Cerebellar cortex (tissue), 1 donor: ENCODE results near the gene THBS1.
A peak's percentile ranks its signal among the peaks of the same experiment; 100 is the strongest.

ENCODE experiments used
- DNase-seq: peaks from one replicate; pipeline ENCODE4 v3.0.0-alpha.2; 2015; ENCODE audit warnings: low spot score

Gene THBS1

DNA sequence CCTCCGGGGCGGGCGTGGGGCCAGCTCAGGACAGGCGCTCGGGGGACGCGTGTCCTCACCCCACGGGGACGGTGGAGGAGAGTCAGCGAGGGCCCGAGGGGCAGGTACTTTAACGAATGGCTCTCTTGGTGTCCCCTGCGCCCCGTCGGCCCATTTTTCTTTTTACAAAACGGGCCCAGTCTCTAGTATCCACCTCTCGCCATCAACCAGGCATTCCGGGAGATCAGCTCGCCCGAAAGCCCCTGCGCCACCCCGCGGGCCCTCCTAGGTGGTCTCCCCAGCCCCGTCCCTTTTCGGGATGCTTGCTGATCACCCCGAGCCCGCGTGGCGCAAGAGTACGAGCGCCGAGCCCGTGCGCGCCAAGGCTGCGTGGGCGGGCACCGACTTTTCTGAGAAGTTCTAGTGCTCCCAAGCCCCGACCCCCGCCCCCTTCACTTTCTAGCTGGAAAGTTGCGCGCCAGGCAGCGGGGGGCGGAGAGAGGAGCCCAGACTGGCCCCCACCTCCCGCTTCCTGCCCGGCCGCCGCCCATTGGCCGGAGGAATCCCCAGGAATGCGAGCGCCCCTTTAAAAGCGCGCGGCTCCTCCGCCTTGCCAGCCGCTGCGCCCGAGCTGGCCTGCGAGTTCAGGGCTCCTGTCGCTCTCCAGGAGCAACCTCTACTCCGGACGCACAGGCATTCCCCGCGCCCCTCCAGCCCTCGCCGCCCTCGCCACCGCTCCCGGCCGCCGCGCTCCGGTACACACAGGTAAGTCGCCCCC is at the start of gene THBS1:
THBS1 (plus strand) TSS at position 595 of the 757 bp plus-strand sequence. CDS start 779 bp downstream, outside the sequence.
- peak; percentile 46 for DNase-seq

- DNase-seq: no peak
Observed at GRCh38 chr15:39534996-39535395, 45.9 kb upstream of the THBS1 start.

GRCh38 chr15:39535466-39535865 is 45.4 kb upstream of the THBS1 start:
- DNase-seq: no peak

DNA sequence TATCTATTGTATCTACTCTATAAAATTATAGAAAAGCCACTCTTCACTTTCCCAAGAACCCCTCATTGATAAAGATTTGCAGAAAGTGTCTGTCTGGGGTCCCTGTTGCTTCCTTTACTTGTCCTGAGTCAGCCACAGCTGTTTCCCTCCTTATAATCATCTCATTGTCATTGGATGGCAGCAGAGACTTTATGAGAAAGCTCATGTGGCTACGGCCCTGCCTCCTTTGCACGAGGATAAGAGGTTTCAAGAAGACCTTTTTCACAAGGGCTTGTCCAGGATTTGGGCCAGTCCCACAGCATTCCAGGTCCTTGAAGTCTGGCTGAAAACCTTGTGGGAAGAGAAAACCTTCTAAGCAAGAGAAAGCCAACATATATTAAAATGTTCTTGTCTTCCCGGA is 41.9 kb upstream of the THBS1 start:
- no peak for DNase-seq

DNA sequence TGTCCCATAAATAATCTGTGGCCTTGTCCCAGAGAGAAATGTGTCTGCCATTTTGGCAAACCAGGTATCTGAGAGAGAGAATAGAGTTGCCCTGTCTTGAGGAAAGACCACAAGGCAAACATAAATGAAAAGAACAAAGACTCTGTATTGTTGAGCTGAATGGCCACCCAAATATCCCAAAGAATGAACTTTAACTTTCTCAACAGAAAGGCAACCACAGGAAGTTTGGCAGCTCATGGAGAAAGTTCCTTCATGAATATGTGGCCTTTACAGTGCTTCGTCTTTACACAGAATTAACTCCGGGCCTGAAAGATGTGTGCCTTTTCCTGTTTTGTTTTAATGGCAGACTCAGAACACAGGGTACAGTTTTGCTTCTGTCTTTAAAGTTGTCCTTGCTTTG is 41.4 kb upstream of the THBS1 start:
- DNase-seq: no peak

DNA sequence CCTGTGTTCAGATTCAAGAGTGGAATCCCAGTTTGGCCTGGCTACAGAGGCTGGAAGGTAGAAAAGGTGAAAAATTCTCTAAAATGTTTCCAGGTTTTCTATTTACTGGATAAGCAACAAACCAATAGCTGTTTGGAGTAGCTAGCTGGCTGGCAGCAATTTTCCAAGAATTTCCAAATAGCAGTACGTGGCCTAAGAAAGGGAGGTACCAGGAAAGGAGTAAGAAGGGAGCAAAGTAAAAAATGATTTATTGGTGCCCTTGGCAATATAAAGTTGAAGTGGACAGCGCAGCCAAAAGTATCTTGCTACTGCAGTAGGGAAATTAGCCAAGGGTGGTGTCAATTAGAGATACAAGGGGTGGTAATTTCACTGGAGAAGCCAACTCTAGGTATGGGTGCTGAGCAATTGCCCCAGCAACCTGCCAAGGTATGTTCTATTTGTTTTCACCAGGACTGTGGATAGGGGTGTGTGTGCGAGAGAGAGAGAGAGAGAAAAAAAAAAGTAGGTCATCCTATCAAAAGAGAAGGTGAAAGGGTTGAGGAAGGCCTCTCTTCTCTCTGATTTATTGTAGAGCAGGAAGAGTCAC is 40.8 kb upstream of the THBS1 start:
- no peak for DNase-seq

DNA sequence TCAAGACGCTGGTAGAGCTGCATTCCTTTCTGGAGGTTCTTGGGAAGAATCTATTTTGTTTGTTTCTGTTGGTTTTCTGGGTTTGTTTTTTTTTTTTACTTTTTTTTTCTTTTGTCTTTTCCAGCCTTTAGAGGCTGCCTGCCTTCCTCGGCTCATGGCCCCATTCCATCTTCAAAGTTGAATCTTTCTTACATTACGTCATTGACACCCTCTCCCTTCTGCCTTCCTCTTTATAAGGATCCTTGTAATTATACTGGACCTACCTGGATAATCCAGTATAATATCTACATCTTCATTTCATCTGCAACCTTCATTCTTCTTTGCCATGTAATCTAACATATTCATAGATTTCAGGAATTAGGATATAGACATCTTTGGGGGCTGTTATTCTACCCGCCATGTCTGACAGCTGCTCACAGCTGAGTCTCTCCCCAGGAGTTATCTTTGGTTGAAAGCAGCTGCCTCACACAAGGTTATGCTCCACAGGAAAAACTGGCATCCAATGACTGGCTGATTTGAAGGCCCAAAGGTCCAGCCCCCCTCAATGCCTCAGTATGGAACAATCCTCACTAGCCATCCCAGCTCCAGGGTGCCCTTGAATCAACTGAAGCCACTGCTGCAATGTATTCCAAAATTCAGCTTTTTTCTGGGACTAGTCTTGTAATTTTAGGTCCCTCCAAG is 38.4 kb upstream of the THBS1 start:
- DNase-seq: no peak

DNA sequence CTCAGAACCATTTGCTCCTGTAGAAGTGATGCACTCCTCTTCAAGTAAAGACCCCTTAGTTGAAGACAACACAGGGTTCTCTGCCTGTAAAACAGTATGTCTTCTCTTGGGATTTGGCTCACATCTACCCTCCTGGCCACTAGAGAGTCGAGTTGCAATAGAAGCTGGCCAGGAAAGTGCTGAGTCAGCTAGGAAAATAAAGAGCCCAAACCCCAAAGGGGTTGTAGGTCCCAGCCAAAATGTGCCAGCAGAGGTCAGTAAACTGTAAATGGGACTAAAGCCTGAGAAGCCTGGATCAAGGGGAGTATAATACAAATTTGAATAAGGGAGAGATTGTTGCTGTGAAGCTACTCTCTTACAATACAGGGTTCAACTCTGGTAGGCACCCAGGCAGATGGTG is 37.2 kb upstream of the THBS1 start:
- no peak for DNase-seq

- no peak for DNase-seq
Observed at GRCh38 chr15:39546842-39547241, 34.0 kb upstream of the THBS1 start.

GRCh38 chr15:39548561-39548960 is 32.3 kb upstream of the THBS1 start:
- DNase-seq: no peak

DNA sequence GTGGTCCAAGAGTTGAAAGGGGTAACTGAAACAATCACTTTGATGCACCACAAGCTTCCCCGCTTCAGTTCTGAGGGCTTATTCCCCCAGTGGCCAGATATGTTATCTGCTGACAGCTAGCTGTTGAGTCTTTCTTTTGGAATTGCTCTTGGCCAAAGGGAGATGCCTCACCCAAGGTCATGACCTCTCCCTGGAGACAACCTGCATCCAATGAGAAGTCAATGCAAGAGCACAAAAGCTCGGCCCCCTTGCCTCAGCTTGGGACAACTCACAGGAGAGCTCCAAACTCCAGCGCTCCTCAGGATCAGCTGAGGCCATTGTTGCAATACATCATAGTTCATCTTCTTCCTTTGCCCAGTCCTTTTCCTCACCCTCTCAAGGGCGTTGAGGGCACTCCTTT is 31.0 kb upstream of the THBS1 start:
- DNase-seq: no peak

DNA sequence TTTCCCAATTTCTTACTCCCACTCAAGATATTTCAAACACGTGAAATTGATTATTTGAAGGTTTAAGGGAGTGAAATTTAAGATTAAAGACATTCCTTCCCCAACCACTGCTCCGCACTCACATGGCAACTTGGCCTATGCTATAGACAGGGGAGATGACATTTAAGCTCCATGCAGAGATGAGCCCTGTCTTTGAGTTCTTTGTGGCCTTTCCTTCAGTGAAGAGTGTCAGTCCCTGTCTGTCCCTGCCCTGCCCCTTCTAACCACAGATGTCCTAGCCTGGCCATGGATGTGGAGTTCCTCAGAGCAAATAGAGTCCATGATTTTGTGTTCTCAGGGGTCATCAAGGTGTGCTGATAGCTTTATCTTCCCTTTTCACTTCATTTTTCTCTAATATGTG is 29.4 kb upstream of the THBS1 start:
- no peak for DNase-seq

DNA sequence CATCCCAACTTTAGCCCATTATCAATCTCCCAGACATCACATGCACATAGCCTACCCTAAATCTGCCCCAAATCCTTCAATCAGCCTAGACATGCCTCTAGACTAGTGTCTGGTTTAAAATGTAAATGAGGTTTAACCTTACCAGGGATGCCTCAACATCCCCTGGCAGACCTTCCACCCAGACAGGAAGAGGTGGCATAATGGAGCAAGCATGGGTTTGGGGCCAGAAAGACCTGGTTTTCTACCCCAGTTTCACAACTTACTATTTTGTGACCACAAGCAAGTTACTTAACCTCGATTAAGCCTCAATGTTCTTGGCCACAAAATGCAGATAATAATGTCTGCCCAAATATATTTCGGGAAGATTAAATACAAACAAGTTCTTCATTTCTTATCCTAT is 28.3 kb upstream of the THBS1 start:
- no peak for DNase-seq

DNA sequence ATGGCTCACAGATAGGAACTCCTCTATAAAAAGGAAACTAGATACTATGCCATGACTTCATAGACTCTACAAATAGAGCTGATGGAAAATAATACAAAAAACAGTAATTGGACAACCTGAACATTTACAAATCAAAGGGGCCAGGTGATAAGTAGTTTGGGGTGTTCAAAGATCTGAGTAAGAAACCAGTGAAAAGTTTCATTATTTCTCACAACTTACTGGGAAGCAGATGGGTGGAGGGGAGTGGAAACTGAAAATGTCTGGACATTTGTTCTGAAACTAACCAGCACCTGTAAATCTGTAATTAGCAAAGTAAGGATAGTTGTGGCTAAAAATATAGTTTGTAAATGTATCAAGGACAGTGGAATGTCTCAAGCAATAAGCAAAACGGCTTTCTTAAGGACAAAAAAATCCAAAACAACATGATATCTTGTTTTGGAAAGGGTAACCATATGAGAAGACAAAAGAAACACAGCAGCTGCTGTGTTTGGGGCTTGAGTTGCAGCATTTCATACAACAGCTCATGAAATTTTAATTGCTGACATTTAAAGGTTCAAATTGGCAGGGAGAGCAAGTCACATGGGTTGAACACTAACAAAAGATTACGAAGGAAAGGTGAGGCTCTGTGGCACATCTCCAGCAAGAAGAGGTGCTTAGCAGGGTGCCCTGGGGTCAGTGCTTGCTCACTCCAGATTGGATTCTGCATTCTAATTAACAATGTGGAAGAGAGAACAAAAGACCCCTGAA is 26.8 kb upstream of the THBS1 start:
- no peak for DNase-seq

- no peak for DNase-seq
Observed at GRCh38 chr15:39554746-39555387, 26.0 kb upstream of the THBS1 start.

DNA sequence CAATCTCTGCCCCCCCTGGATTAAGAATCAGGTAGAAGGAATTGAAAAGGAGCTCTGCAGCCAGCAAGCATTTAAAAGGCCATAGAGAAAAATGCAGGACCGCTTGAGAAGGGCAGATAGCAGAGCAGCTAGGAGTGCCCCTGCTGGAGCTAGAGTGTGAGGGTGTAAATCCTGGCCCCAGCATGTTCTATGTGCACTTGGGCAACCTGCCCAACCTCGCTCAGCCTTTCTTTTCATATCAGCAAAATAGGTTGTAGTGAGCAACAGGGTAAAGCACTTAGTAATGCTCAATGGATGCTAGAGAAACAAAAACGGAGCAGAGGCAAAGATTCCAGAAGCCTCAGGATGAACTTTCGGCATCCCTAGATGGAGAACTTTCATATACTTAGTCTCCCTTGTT is 25.0 kb upstream of the THBS1 start:
- no peak for DNase-seq

DNA sequence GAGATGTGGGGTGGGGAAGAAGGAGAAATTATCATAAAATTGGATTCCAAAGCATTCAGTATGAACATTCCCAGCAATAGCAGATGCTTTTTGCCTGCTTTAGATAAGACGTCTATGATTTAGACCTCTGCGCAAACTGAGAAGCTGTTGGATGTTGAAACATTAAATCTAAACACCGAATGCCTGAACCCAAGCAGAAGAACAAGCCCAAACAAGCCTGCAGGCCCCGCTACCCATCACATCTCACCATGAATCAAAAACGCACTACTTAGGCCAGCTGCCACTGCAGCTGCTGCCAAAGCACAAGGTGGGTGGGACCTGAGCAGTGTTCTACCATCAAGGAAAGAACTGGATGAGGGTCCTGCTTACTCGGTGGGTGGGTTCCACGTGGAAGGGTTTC is 24.4 kb upstream of the THBS1 start:
- no peak for DNase-seq

- DNase-seq: no peak
Observed at GRCh38 chr15:39558421-39558820, 22.5 kb upstream of the THBS1 start.

GRCh38 chr15:39564972-39565665 is 15.8 kb upstream of the THBS1 start:
- no peak for DNase-seq

DNA sequence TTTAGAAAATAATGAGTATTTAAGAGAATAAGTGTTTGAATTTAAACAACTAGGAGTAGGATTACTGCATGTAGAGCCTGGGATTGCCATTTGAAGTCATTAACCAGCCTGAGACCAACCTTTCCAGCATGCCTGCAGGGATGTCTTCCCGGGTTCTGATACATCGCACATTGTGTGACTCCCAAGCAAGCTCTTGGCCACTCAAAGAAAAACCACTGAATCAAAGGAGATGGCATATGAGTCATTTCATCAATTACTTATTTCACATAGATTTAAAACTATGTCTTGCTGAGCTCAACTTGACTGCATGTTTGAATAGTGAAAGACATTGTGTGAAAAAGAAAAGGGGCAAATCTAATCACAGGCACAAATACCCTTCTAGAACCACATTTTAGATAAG is 15.0 kb upstream of the THBS1 start:
- DNase-seq: no peak

DNA sequence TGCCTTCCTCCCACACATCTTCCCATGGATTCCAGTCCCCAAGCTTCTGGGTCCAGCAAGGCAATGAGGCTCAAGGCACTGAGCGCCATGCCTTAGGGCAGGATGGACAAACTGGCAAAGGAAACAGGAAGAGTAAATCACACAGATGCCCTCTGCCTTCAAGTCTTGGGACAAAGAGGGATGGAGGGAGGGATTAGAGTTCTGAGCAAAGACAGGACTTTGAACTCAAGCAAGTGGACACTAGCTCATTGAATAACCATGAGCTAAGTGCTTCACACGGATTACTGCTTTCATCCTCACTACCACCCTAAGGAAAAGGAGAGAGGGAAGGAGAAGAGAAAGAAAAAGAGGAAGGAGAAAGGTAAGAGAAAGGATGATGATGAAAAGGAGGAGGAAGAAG is 7.6 kb upstream of the THBS1 start:
- DNase-seq: no peak

- DNase-seq: no peak
Observed at GRCh38 chr15:39573844-39574243, 7.0 kb upstream of the THBS1 start.
